Caco-2 (cell line): ENCODE measurements around the gene PHLPP1. TPM values are rescaled to one million over a fixed set of nuclear protein-coding genes. Genes with fewer than 3 reads are reported as not detected.

Source experiments
- Bru-seq: library from RNA; stranded (reverse); fragments of 400-500 nt; gene quantifications from one replicate; lab custom pipeline; 2021; lab: Mats Ljungman, UMichigan
- BruChase-seq, 2 experiments: library from RNA; stranded (reverse); fragments of 400-500 nt; gene quantifications; one replicate each; lab custom pipeline; 2021; lab: Mats Ljungman, UMichigan
- BruUV-seq: library from RNA; stranded (reverse); fragments of 400-500 nt; replicated peaks from 2 replicates; lab custom pipeline; 2021; lab: Mats Ljungman, UMichigan
- CTCF ChIA-PET: fragments of 300-600 bp; sonication (Branson Sonifier 250); formaldehyde crosslinking; loops from one replicate; lab custom pipeline; 2022; ENCODE audit warnings: antibody characterized with exemption; lab: Charles Lee
- POLR2A ChIA-PET: fragments of 300-600 bp; sonication (Branson Sonifier 250); formaldehyde crosslinking; loops from one replicate; lab custom pipeline; 2022; ENCODE audit warnings: antibody characterized with exemption; lab: Charles Lee
- DNase-seq, 2 experiments: peaks; one replicate each; pipeline versions ENCODE4 v3.0.0 to v3.0.0-alpha.2; 2020 to 2022
- H3K27me3 ChIP-seq: replicated peaks from 2 replicates; pipeline ENCODE4 v1.6.0; 2011; ENCODE audit warnings: low read length; ENCODE audit not compliant: control insufficient read depth, insufficient read depth
- H3K36me3 ChIP-seq: 2 replicates; pipeline ENCODE4 v1.5.1; 2011; ENCODE audit warnings: low read length; ENCODE audit not compliant: control insufficient read depth, insufficient read depth
- H3K4me1 ChIP-seq: fragments of 250-450 bp; sonication (Bioruptor Pico); 2 replicates; pipeline ENCODE4 v1.5.1; 2020; ENCODE audit warnings: mild to moderate bottlenecking
- H3K4me3 ChIP-seq: 2 replicates; pipeline ENCODE4 v1.5.1; 2011; ENCODE audit warnings: low read depth, mild to moderate bottlenecking, control low read depth, low read length
- H3K9me3 ChIP-seq: fragments of 250-450 bp; sonication (Bioruptor Pico); 2 replicates; pipeline ENCODE4 v1.5.1; 2020; ENCODE audit warnings: mild to moderate bottlenecking, moderate library complexity
- H3K27ac Mint-ChIP-seq: one replicate; pipeline ENCODE4 v1.8.0; 2022; ENCODE audit warnings: mixed read lengths; ENCODE audit not compliant: unreplicated experiment
- H3K27me3 Mint-ChIP-seq: one replicate; pipeline ENCODE4 v1.8.0; 2022; ENCODE audit warnings: mixed read lengths; ENCODE audit not compliant: insufficient read depth, unreplicated experiment
- H3K36me3 Mint-ChIP-seq: one replicate; pipeline ENCODE4 v1.8.0; 2022; ENCODE audit warnings: mild to moderate bottlenecking, mixed read lengths; ENCODE audit not compliant: insufficient read depth, unreplicated experiment
- H3K4me1 Mint-ChIP-seq: one replicate; pipeline ENCODE4 v1.8.0; 2022; ENCODE audit warnings: low read depth, mixed read lengths; ENCODE audit not compliant: unreplicated experiment
- H3K4me3 Mint-ChIP-seq: one replicate; pipeline ENCODE4 v1.8.0; 2022; ENCODE audit warnings: mild to moderate bottlenecking, moderate library complexity, mixed read lengths; ENCODE audit not compliant: unreplicated experiment
- H3K9me3 Mint-ChIP-seq: one replicate; pipeline ENCODE4 v1.8.0; 2022; ENCODE audit warnings: mixed read lengths; ENCODE audit not compliant: unreplicated experiment
- intact Hi-C: fragments of 100-400 bp; cut with micrococcal nuclease; formaldehyde crosslinking; loops from one replicate; pipeline ENCODE4 v1.10.0; 2022; ENCODE audit not compliant: unreplicated experiment
- long read RNA-seq: library from polyadenylated mRNA; stranded (forward); transcript quantifications from one replicate; pipeline ENCODE4 v2.0.0, GENCODE V29; 2022
- total RNA-seq: library from RNA; stranded (reverse); gene quantifications from 2 replicates; pipeline ENCODE4 v1.2.3, GENCODE V29; 2022
- TF ChIP-seq, protein P1 (sequence below), 2 experiments: fragments of 200-600 bp in 1 of 2; IDR thresholded peaks; 1 replicate in 1 of 2; 2 replicates in 1 of 2; pipeline versions ENCODE4 v1.5.1 to v1.8.0; 2011 to 2022; ENCODE audit warnings: antibody characterized with exemption in 1 of 2, control low read depth in 1 of 2, inconsistent platforms in 1 of 2, low read depth in 1 of 2, low read length in 1 of 2, mild to moderate bottlenecking in 1 of 2, moderate library complexity in 1 of 2; ENCODE audit not compliant: insufficient read depth in 1 of 2, severe bottlenecking in 1 of 2, unreplicated experiment in 1 of 2

PHLPP1 gene
- total RNA-seq = 20.1 and 20.5 TPM in 2 replicates
- Bru-seq, nascent RNA = percentile 78 among the genes with signal in this experiment
- BruChase-seq, experiment 1, labeled RNA remaining after a 2-hour chase = percentile 68 among the genes with signal in this experiment
- percentile 64 among the genes with signal in this experiment for BruChase-seq, experiment 2, labeled RNA remaining after a 6-hour chase
- long read RNA-seq, full-length matches to known transcripts = 11 of 18 reads
- long read RNA-seq, partial matches to known transcripts = 1 of 18 reads
- long read RNA-seq, other reads (novel, unspliced or antisense) = 6 of 18 reads

- no peaks in the 10 kb centered on the region for H3K36me3 ChIP-seq
- no peaks in the 10 kb centered on the region for H3K9me3 Mint-ChIP-seq
- peak within 1 kb of the TSS; percentile 79 for H3K4me3 ChIP-seq
- H3K4me3 Mint-ChIP-seq = peak within 1 kb of the TSS; percentile 88
- no peaks in the 10 kb centered on the region for H3K27me3 ChIP-seq
- peak within 1 kb of the TSS; percentile 72 for H3K27ac Mint-ChIP-seq
- POLR2A ChIA-PET = interaction anchor here (0.6 to 0.8 kb wide), 3 partner anchors 63 to 193 kb away, joined by 3 to 5 read pairs (median 3); partner anchors contain the start of gene ZCCHC2
- no peaks in the 10 kb centered on the region for H3K4me1 Mint-ChIP-seq
- intact Hi-C loops = loop anchor here (1.0 to 10.0 kb wide), 7 partner anchors 26 to 267 kb away; no protein-coding TSS in a partner anchor
- H3K36me3 Mint-ChIP-seq = no peaks in the 10 kb centered on the region
- 0 out of 2 replicates have a peak, but pooled peaks cover 3% of the 10 kb centered on the region for H3K4me1 ChIP-seq
- CTCF ChIA-PET = interaction anchor here (0.6 to 1.2 kb wide), 13 partner anchors 19 to 712 kb away, joined by 3 to 7 read pairs (median 3); no protein-coding TSS in a partner anchor
- TF ChIP-seq, protein P1, sequence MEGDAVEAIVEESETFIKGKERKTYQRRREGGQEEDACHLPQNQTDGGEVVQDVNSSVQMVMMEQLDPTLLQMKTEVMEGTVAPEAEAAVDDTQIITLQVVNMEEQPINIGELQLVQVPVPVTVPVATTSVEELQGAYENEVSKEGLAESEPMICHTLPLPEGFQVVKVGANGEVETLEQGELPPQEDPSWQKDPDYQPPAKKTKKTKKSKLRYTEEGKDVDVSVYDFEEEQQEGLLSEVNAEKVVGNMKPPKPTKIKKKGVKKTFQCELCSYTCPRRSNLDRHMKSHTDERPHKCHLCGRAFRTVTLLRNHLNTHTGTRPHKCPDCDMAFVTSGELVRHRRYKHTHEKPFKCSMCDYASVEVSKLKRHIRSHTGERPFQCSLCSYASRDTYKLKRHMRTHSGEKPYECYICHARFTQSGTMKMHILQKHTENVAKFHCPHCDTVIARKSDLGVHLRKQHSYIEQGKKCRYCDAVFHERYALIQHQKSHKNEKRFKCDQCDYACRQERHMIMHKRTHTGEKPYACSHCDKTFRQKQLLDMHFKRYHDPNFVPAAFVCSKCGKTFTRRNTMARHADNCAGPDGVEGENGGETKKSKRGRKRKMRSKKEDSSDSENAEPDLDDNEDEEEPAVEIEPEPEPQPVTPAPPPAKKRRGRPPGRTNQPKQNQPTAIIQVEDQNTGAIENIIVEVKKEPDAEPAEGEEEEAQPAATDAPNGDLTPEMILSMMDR (IDR thresholded peaks at IDR 0.05; ENCODE audit: insufficient read depth in 1 of 2, low read depth in 1 of 2, low read length in 1 of 2, severe bottlenecking in 1 of 2, unreplicated experiment in 1 of 2) = no peak
- H3K27me3 Mint-ChIP-seq = no peaks in the 10 kb centered on the region
- no TSS peak for BruUV-seq
- H3K9me3 ChIP-seq = no peaks in the 10 kb centered on the region
- no peak for DNase-seq
Observed at GRCh38 chr18:62715436-62715758, at the start of gene PHLPP1. Gene PHLPP1, plus strand, starts transcription at chr18:62715541. Its CDS starts 143 bp downstream, at chr18:62715684.

DNA sequence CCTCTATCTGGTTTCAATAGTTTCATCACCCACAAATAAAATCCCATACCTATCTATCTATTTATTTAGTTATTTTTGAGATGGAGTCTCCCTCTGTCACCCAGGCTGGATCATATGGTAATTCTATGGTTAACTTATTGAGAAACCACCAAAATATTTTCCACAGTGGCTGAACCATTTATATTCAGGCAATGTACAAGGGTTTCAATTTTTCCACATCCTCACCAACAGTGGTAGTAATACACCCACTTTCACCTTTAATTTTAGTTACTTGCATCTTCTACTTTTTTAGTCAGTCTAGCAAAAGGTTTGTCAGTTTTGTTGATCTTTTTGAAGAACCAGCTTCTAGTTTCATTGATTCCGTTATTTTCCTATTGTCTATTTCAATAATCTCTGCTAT, 46.1 kb upstream of the PHLPP1 start:
- DNase-seq = no peak
- H3K4me3 Mint-ChIP-seq = no peak overlapping the region
- H3K9me3 ChIP-seq = no peaks in the 10 kb centered on the region
- intact Hi-C loops = no loop called here
- H3K36me3 ChIP-seq = no peaks in the 10 kb centered on the region
- POLR2A ChIA-PET = no interaction called here
- CTCF ChIA-PET = no interaction called here
- no peaks in the 10 kb centered on the region for H3K36me3 Mint-ChIP-seq
- no peaks in the 10 kb centered on the region for H3K4me1 Mint-ChIP-seq
- no peaks in the 10 kb centered on the region for H3K27me3 Mint-ChIP-seq
- no peaks in the 10 kb centered on the region for H3K27me3 ChIP-seq
- H3K4me3 ChIP-seq = no peak overlapping the region
- BruUV-seq = no TSS peak
- no peaks in the 10 kb centered on the region for H3K9me3 Mint-ChIP-seq
- no peaks in the 10 kb centered on the region for H3K4me1 ChIP-seq
- no peak overlapping the region for H3K27ac Mint-ChIP-seq
- TF ChIP-seq, protein P1 (IDR thresholded peaks at IDR 0.05; ENCODE audit: insufficient read depth in 1 of 2, low read depth in 1 of 2, low read length in 1 of 2, severe bottlenecking in 1 of 2, unreplicated experiment in 1 of 2) = no peak

DNA sequence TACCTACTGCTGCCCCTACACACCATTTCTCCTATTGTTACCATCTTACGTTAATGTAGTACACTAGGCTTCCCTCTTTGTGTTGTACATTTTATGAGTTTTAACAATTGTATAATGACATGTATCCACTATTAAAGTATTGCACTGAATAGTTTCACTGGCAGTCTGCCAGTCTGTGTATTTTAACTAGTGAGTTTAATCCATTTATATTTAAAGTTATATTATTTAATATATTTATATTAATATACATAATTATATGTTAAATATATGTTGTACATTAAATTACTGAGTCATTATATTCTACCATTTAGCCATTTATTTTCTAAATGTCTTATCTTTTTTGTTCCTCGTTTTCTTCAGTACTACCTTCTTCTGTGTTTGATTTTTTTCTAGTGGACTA, 44.8 kb upstream of the PHLPP1 start:
- no TSS peak for BruUV-seq
- Histone ChIP-seq H3K4me3 (no peak overlapping the region), H3K4me1 (no peaks in the 10 kb centered on the region), H3K36me3 (no peaks in the 10 kb centered on the region), H3K9me3 (no peaks in the 10 kb centered on the region), H3K27me3 (no peaks in the 10 kb centered on the region)
- POLR2A ChIA-PET = no interaction called here
- no peak for DNase-seq
- Mint-ChIP-seq H3K27me3 (no peaks in the 10 kb centered on the region), H3K4me1 (no peaks in the 10 kb centered on the region), H3K9me3 (no peaks in the 10 kb centered on the region), H3K36me3 (no peaks in the 10 kb centered on the region), H3K27ac (no peak overlapping the region), H3K4me3 (no peak overlapping the region)
- intact Hi-C loops = no loop called here
- CTCF ChIA-PET = no interaction called here
- TF ChIP-seq, protein P1 (IDR thresholded peaks at IDR 0.05; ENCODE audit: insufficient read depth in 1 of 2, low read depth in 1 of 2, low read length in 1 of 2, severe bottlenecking in 1 of 2, unreplicated experiment in 1 of 2) = no peak
